ENCODE measurements around the gene TREM2. TPM values are rescaled to one million over a fixed set of nuclear protein-coding genes. Genes with fewer than 3 reads are reported as not detected.

The TREM2 gene
- total RNA-seq, 1 donor from 2014 or later, result not detected

GRCh38 chr6:41111017-41111416 is 51.9 kb downstream of the TREM2 start:
- Mint-ChIP-seq H3K27me3 (ENCODE audit: low read depth) (no peaks in the 10 kb centered on the region), H3K36me3 (peaks cover 2% of the 10 kb centered on the region), H3K27ac (no peak overlapping the region), H3K9me3 (no peaks in the 10 kb centered on the region), H3K4me1 (no peaks in the 10 kb centered on the region), H3K4me3 (no peak overlapping the region)
- TF ChIP-seq CTCF (IDR thresholded peaks at IDR 0.05; ENCODE audit: unreplicated experiment), result no peak
- no peak for DNase-seq (ENCODE audit: low spot score in 2 of 2, unreplicated experiment in 2 of 2)

Other genes starting within 250 kb of the TREM2 start
- gene UNC5CL, start 123.9 kb downstream of the TREM2 start, total RNA-seq, result 2.0 to 2.2 TPM (median 2.1 TPM) in 3 replicates
- not detected in 3 replicates for gene TSPO2, start 120.6 kb downstream of the TREM2 start, total RNA-seq
- 0.22 to 0.51 TPM (median 0.45 TPM) in 3 replicates for gene APOBEC2, start 109.9 kb downstream of the TREM2 start, total RNA-seq
- gene OARD1, start 90.8 kb downstream of the TREM2 start, total RNA-seq, result 24.6 to 26.8 TPM (median 26.8 TPM) in 3 replicates
- gene NFYA, start 90.1 kb downstream of the TREM2 start, total RNA-seq, result 64.2 to 69.1 TPM (median 64.7 TPM) in 3 replicates
- gene TREML1, start 8.8 kb downstream of the TREM2 start, total RNA-seq, result not detected in 3 replicates
- gene TREML2, start 38.0 kb upstream of the TREM2 start, total RNA-seq, result not detected in 3 replicates
- not detected in 3 replicates for gene TREML4, start 65.2 kb upstream of the TREM2 start, total RNA-seq
- 0.34 to 0.53 TPM in 2 of 3 replicates, not detected in the other for gene TREM1, start 123.6 kb upstream of the TREM2 start, total RNA-seq
- gene NCR2, start 172.5 kb upstream of the TREM2 start, total RNA-seq, result not detected in 3 replicates